HG03520 (cell line): ENCODE data around the gene AKAP1.

Experiments
- ATAC-seq: cut with Tn5 transposase; IDR thresholded peaks from one replicate; pipeline ENCODE4 v1.9.1; 2021; ENCODE audit warnings: mild to moderate bottlenecking, moderate library complexity; ENCODE audit not compliant: unreplicated experiment

AKAP1 gene, protein sequence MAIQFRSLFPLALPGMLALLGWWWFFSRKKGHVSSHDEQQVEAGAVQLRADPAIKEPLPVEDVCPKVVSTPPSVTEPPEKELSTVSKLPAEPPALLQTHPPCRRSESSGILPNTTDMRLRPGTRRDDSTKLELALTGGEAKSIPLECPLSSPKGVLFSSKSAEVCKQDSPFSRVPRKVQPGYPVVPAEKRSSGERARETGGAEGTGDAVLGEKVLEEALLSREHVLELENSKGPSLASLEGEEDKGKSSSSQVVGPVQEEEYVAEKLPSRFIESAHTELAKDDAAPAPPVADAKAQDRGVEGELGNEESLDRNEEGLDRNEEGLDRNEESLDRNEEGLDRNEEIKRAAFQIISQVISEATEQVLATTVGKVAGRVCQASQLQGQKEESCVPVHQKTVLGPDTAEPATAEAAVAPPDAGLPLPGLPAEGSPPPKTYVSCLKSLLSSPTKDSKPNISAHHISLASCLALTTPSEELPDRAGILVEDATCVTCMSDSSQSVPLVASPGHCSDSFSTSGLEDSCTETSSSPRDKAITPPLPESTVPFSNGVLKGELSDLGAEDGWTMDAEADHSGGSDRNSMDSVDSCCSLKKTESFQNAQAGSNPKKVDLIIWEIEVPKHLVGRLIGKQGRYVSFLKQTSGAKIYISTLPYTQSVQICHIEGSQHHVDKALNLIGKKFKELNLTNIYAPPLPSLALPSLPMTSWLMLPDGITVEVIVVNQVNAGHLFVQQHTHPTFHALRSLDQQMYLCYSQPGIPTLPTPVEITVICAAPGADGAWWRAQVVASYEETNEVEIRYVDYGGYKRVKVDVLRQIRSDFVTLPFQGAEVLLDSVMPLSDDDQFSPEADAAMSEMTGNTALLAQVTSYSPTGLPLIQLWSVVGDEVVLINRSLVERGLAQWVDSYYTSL

DNA sequence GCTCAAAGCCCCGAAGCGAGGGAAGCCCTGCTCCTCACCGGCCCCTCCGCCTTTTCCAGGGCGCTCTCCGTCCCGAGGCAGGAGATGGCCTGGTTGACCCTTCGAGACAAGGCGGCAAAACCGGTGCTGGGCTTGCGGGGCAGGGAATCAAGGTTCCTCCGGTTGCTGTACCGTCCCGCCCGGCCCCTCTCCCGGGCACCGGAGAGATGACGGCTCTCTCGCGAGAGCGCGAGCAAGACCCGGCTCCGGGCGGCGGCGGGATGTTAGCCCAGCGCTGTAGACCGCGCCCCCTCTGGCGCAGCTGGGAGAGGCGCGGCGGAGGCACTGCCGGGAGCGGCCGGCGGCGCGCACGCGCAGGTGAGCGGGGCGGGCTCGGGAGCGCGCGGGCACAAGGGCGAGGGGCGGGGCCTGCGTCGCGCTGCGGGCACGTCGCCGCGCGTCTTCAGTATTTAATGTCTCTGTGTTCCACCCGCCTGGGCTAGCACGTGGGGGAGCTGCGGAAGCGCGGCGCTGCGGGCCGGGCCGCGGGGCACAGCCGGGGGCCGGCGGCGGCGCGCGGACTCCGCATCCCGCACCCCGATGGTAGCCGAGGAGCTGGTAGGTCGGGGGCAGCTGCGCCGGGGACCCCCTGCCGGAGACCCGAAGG is at the start of gene AKAP1:
TSS of gene AKAP1 (plus strand) at position 445 of the 646 bp plus-strand sequence. CDS start 20,219 bp downstream, outside the sequence.
- ATAC-seq, result peak; percentile 88

GRCh38 chr17:57035971-57036481 is 49.0 kb upstream of the AKAP1 start:
- ATAC-seq, result no peak

DNA sequence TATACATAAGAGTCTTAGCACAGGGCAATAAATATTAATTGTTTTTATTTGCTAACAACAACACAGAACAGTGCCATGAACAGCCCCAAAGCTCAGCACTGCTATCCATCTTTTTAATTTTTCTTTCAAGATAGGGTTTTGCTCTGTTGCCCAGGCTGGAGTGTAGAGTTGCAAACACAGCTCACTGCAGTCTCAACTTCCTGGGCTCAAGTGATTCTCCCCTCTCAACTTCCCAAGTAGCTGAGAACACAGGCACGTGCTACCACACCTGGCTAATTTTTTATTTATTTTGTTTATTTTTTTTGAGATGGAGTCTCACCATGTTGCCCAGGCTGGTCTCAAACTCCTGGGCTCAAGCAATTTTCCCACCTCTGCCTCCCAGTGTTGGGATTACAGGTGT is 47.6 kb upstream of the AKAP1 start:
- ATAC-seq, result no peak

DNA sequence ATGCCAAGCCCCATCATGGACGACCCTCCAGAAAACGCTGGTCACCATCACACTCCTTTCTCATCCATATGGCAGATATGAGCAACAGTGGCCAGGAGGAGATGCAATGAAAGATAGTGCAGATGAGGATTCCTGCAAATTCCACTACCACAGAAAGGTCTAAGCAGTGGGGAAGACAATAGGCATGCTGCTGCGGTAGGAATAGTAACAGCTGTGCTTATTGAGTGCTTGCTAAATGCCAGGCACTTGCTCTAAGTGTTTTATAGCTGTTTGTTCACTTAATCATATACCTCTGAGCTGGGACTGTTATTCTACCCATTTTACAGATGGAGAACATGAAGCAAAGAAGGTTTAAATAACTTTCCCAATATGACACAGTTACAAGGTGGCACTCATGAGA is 46.6 kb upstream of the AKAP1 start:
- ATAC-seq, result no peak

DNA sequence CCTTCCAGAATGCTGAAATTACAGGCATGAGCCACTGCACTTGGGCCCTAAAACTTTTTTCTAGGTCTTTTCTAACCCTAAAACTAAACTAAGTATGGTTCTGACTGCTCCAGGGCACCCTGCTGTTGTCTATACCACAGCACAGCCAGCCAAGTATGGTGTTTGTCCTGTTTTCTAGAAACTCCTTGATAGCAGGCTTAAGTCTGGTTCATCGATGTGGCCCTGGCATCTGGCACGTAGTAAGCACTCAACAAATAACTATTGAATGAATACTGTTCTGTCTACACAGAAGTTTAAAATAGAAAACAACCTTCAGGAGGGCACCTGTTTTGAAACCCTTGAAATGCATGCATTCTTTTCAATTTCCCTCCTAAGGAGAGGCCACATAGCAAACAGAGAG is 44.5 kb upstream of the AKAP1 start:
- no peak for ATAC-seq

GRCh38 chr17:57043276-57043675 is 41.8 kb upstream of the AKAP1 start:
- ATAC-seq, result no peak

GRCh38 chr17:57044976-57045867 is 39.8 kb upstream of the AKAP1 start:
- no peak for ATAC-seq

GRCh38 chr17:57045868-57046704 is 39.0 kb upstream of the AKAP1 start:
- no peak for ATAC-seq

DNA sequence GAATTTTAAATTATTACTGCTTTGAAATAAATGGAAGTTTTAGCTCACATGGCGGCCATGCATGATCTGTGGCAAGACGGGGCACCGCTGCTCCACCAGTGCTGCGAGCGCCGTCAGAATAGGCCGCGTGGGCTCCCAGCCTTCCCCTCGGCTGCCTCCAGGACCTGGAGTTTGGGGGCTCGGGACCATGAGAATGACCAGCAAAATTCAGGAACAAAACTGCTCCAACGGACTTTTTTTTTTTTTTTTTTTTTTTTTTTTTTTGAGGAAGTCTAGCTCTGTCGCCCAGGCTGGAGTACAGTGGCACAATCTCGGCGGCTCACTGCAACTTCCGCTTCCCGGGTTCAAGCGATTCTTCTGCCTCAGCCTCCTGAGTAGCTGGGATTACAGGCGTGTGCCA is 38.3 kb upstream of the AKAP1 start:
- no peak for ATAC-seq

DNA sequence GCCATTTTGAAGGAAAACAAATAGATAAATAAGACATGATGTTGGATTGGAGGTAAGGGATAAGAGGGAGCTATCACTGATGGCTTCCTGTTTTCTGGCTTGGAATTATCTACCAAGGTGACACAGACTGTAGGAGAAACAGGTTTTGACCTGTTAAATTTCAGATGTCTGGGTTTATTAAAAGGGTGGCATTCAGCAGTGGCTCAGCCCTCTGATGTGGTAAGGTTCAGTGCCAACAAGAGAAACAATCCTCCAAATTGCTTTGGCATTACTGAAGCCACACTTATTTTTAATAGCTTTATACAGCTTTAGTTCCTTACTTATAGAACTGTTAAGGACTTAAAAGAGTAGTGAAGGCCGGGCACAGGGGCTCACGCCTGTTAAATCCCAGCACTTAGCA is 37.0 kb upstream of the AKAP1 start:
- ATAC-seq, result no peak

GRCh38 chr17:57050306-57050705 is 34.7 kb upstream of the AKAP1 start:
- ATAC-seq, result no peak

GRCh38 chr17:57051886-57052361 is 33.1 kb upstream of the AKAP1 start:
- no peak for ATAC-seq

DNA sequence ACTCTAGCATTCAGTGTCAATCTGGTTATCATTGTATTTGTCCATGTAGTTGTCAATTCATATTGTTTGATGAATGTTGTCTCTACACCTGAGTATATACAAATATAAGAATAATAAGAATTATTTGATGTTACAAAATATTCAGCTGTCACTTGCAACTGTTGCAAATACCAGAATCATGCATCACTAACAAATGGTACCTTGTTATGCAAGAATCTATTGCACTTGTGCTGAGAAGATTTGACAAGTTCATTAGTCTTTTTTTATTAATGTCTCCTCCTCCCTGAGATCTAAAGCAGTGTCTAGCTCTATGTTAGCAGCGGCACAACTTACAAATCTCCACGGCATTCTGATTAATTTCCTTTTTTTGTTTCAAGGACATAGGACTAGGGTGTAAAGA is 22.2 kb upstream of the AKAP1 start:
- ATAC-seq, result no peak

DNA sequence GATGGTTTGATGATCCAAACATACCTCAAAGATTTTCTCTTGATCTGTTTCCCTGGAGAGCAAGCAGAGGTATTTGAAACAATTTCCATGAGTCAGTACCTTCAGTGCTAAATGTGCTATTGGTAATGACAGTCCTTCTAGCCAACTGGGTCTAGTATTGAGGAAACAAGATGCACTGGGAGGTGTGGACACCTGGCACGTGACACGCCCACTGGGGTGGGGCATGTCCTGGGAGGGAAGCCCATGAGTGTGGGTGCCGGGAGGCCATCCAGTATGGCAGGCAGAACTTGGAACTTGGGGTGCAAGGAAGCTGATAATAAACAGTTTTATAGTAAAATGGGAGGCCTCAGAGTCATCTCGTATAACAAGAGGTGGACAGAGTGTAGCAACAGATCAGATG is 17.9 kb upstream of the AKAP1 start:
- ATAC-seq, result no peak

DNA sequence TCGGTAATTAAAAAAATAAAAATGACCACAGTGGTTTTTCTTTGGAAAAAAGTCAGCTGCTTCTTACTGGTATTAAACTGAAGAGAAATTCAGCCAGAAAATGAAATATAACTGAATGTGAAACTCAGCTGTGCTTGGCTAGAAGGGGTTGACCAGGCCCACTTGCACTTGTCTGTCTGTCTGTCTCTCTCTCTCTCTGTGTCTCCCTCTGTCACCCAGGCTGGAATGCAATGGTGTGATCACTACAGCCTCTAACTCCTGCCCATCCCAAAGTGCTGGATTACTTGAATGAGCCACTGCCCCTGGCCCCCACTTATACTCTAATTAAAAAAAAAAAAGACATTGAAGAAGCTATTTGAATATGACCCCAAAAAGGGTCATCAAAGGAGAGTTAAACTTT is 17.3 kb upstream of the AKAP1 start:
- no peak for ATAC-seq

- no peak for ATAC-seq
Measured at GRCh38 chr17:57068222-57068658, 16.8 kb upstream of the AKAP1 start.

- ATAC-seq, result no peak
Measured at GRCh38 chr17:57068707-57069106, 16.3 kb upstream of the AKAP1 start.

GRCh38 chr17:57071991-57072944 is 12.8 kb upstream of the AKAP1 start:
- no peak for ATAC-seq
